Breast epithelium (tissue), 3 donors: ENCODE data around the gene NEMP2. TPM values are rescaled to one million over a fixed set of nuclear protein-coding genes. Genes with fewer than 3 reads are reported as not detected.

Source experiments
- total RNA-seq, 3 donors: library from RNA; depleted of rRNA; stranded (reverse); fragments of >200 nt; gene quantifications; one replicate each; pipeline ENCODE4 v1.1.0, GENCODE V29; 2016

Gene NEMP2
- total RNA-seq, 3 donors from 2014 or later: 4.5 to 6.6 (median 5.2) TPM

Other genes starting within 250 kb of the NEMP2 start
- gene HIBCH, start 214.9 kb downstream of the NEMP2 start, total RNA-seq: 10 to 100 TPM; 22.2 to 31.8 (median 22.9) TPM
- 10 to 100 TPM in 2 of 3 donors, 1 to 10 TPM in 1; 7.4 to 24.3 (median 15.5) TPM for gene INPP1, start 191.1 kb downstream of the NEMP2 start, total RNA-seq
- 100 to 1,000 TPM in 1 of 3 donors, 10 to 100 TPM in 2; 52.0 to 180 (median 92.4) TPM for gene MFSD6, start 126.4 kb downstream of the NEMP2 start, total RNA-seq
- gene NAB1, start 114.4 kb upstream of the NEMP2 start, total RNA-seq: 10 to 100 TPM; 40.2 to 76.2 (median 71.8) TPM